Mesendoderm (in vitro differentiated cells): Measurements from ENCODE around the gene FGD5.

Experiments used
- DNase-seq: peaks from one replicate; pipeline ENCODE4 v3.0.0; 2013
- H2AK5ac ChIP-seq: 2 replicates; pipeline ENCODE4 v1.6.1; 2013; ENCODE audit warnings: low read length, inconsistent platforms
- H2BK120ac ChIP-seq: 2 replicates; pipeline ENCODE4 v1.6.1; 2013; ENCODE audit warnings: low read depth, mild to moderate bottlenecking, low read length, moderate library complexity, mixed read lengths
- H2BK15ac ChIP-seq: replicated peaks from 2 replicates; pipeline ENCODE4 v1.6.1; 2013; ENCODE audit warnings: low read depth, mild to moderate bottlenecking, moderate library complexity
- H2BK5ac ChIP-seq: 2 replicates; pipeline ENCODE4 v1.6.1; 2013; ENCODE audit warnings: low read length, inconsistent platforms
- H3K18ac ChIP-seq: 2 replicates; pipeline ENCODE4 v1.6.1; 2013; ENCODE audit warnings: mild to moderate bottlenecking, low read length, mixed read lengths
- H3K23ac ChIP-seq: one replicate; pipeline ENCODE4 v1.6.1; 2013; ENCODE audit warnings: low read length
- H3K27ac ChIP-seq: 2 replicates; pipeline ENCODE4 v1.5.1; 2013; ENCODE audit warnings: low read depth, mild to moderate bottlenecking, inconsistent platforms, low read length, moderate library complexity
- H3K27me3 ChIP-seq: 2 replicates; pipeline ENCODE4 v1.6.1; 2013; ENCODE audit warnings: low read length, control low read depth, mild to moderate bottlenecking, inconsistent platforms; ENCODE audit not compliant: insufficient read depth, poor library complexity
- H3K36me3 ChIP-seq: 2 replicates; pipeline ENCODE4 v1.6.1; 2013; ENCODE audit warnings: low read length, inconsistent platforms; ENCODE audit not compliant: control insufficient read depth, insufficient read depth
- H3K4ac ChIP-seq: one replicate; pipeline ENCODE4 v1.6.1; 2013; ENCODE audit warnings: low read depth, mild to moderate bottlenecking, low read length, moderate library complexity
- H3K4me1 ChIP-seq: 2 replicates; pipeline ENCODE4 v1.6.1; 2013; ENCODE audit warnings: low read depth, low read length, inconsistent platforms; ENCODE audit not compliant: control insufficient read depth
- H3K4me2 ChIP-seq: 2 replicates; pipeline ENCODE4 v1.6.1; 2013; ENCODE audit warnings: low read length
- H3K4me3 ChIP-seq: 2 replicates; pipeline ENCODE4 v1.5.1; 2013; ENCODE audit warnings: mild to moderate bottlenecking, low read length
- H3K56ac ChIP-seq: one replicate; pipeline ENCODE4 v1.6.1; 2013; ENCODE audit warnings: low read length
- H3K79me1 ChIP-seq: 2 replicates; pipeline ENCODE4 v1.6.1; 2013; ENCODE audit warnings: low read length, inconsistent platforms
- H3K79me2 ChIP-seq: 2 replicates; pipeline ENCODE4 v1.6.1; 2013; ENCODE audit warnings: mild to moderate bottlenecking, low read length; ENCODE audit not compliant: control insufficient read depth, insufficient read depth
- H3K9ac ChIP-seq: 2 replicates; pipeline ENCODE4 v1.6.1; 2013; ENCODE audit warnings: low read length, inconsistent platforms
- H4K5ac ChIP-seq: one replicate; pipeline ENCODE4 v1.6.1; 2013; ENCODE audit warnings: low read length
- H4K8ac ChIP-seq: one replicate; pipeline ENCODE4 v1.6.1; 2013; ENCODE audit warnings: low read depth, mild to moderate bottlenecking, control low read depth, low read length, moderate library complexity
- WGBS: extraction: QIAGEN DNeasy Blood & Tissue Kit; methylation state at CpG from one replicate; pipeline ENCODE4 v1.1.7; 2013; ENCODE audit warnings: low lambda C conversion rate, missing lambda C conversion rate; ENCODE audit not compliant: insufficient coverage; ENCODE audit errors: extremely low coverage; 5-methylcytosine and 5-hydroxymethylcytosine counted together

The FGD5 gene

GRCh38 chr3:14905055-14905657 lies 86.4 kb downstream of the FGD5 start:
- H3K23ac ChIP-seq: no peak overlapping the region
- no peaks in the 10 kb centered on the region for H3K27me3 ChIP-seq
- H2BK120ac ChIP-seq: no peak overlapping the region
- DNase-seq: no peak
- H3K79me1 ChIP-seq: no peaks in the 10 kb centered on the region
- no peak overlapping the region for H3K18ac ChIP-seq
- WGBS: no CpG with 5 or more reads among the region's 6 CpGs
- no peak overlapping the region for H4K8ac ChIP-seq
- no peaks in the 10 kb centered on the region for H3K79me2 ChIP-seq
- no peak overlapping the region for H3K56ac ChIP-seq
- no peak overlapping the region for H2BK5ac ChIP-seq
- H3K4me3 ChIP-seq: no peak overlapping the region
- no peak overlapping the region for H4K5ac ChIP-seq
- H3K36me3 ChIP-seq: no peaks in the 10 kb centered on the region
- H3K27ac ChIP-seq: no peak overlapping the region
- no peak overlapping the region for H2BK15ac ChIP-seq
- H2AK5ac ChIP-seq: no peak overlapping the region
- no peaks in the 10 kb centered on the region for H3K4me1 ChIP-seq
- H3K4ac ChIP-seq: no peak overlapping the region
- no peak overlapping the region for H3K4me2 ChIP-seq
- no peak overlapping the region for H3K9ac ChIP-seq

- Histone ChIP-seq H3K4me1 (no peaks in the 10 kb centered on the region), H3K4me3 (no peak overlapping the region), H4K5ac (no peak overlapping the region), H3K27me3 (no peaks in the 10 kb centered on the region), H3K36me3 (no peaks in the 10 kb centered on the region), H3K23ac (no peak overlapping the region), H2BK5ac (no peak overlapping the region), H3K56ac (no peak overlapping the region), H2BK120ac (no peak overlapping the region), H2AK5ac (no peak overlapping the region), H2BK15ac (no peak overlapping the region), H3K4me2 (no peak overlapping the region), H3K79me1 (no peaks in the 10 kb centered on the region), H3K18ac (no peak overlapping the region), H3K79me2 (no peaks in the 10 kb centered on the region), H4K8ac (no peak overlapping the region), H3K9ac (no peak overlapping the region), H3K4ac (no peak overlapping the region), H3K27ac (no peak overlapping the region)
- WGBS: no CpG with 5 or more reads among the region's 11 CpGs
- DNase-seq: no peak
These were observed 87.7 kb downstream of the FGD5 start for GRCh38 chr3:14906355-14906971.

- no CpG with 5 or more reads among the region's 18 CpGs for WGBS
- Histone ChIP-seq H4K5ac (no peak overlapping the region), H3K56ac (no peak overlapping the region), H3K27ac (no peak overlapping the region), H3K18ac (no peak overlapping the region), H3K36me3 (no peaks in the 10 kb centered on the region), H2AK5ac (no peak overlapping the region), H4K8ac (no peak overlapping the region), H3K79me1 (no peaks in the 10 kb centered on the region), H3K79me2 (no peaks in the 10 kb centered on the region), H3K4me1 (no peaks in the 10 kb centered on the region), H3K4me2 (no peak overlapping the region), H3K9ac (no peak overlapping the region), H2BK5ac (no peak overlapping the region), H2BK120ac (no peak overlapping the region), H3K4ac (no peak overlapping the region), H2BK15ac (no peak overlapping the region), H3K4me3 (no peak overlapping the region), H3K27me3 (no peaks in the 10 kb centered on the region), H3K23ac (no peak overlapping the region)
- DNase-seq: no peak
These were observed 88.5 kb downstream of the FGD5 start for GRCh38 chr3:14907043-14907966.

- Histone ChIP-seq H3K4me2 (no peak overlapping the region), H3K18ac (no peak overlapping the region), H3K4me3 (no peak overlapping the region), H4K8ac (no peak overlapping the region), H3K23ac (no peak overlapping the region), H3K4ac (no peak overlapping the region), H3K4me1 (no peaks in the 10 kb centered on the region), H3K79me2 (no peaks in the 10 kb centered on the region), H2BK15ac (no peak overlapping the region), H3K27ac (no peak overlapping the region), H2BK5ac (no peak overlapping the region), H3K56ac (no peak overlapping the region), H3K27me3 (no peaks in the 10 kb centered on the region), H3K9ac (no peak overlapping the region), H3K36me3 (no peaks in the 10 kb centered on the region), H4K5ac (no peak overlapping the region), H2AK5ac (no peak overlapping the region), H2BK120ac (no peak overlapping the region), H3K79me1 (no peaks in the 10 kb centered on the region)
- no peak for DNase-seq
- WGBS: no CpG with 5 or more reads among the region's 5 CpGs
These were observed 90.5 kb downstream of the FGD5 start for GRCh38 chr3:14909250-14909649.

GRCh38 chr3:14911651-14912050 lies 92.9 kb downstream of the FGD5 start:
- Histone ChIP-seq H3K4me3 (no peak overlapping the region), H2BK15ac (no peak overlapping the region), H3K79me2 (no peaks in the 10 kb centered on the region), H2AK5ac (no peak overlapping the region), H3K4ac (no peak overlapping the region), H4K8ac (no peak overlapping the region), H3K27me3 (no peaks in the 10 kb centered on the region), H2BK120ac (no peak overlapping the region), H3K56ac (no peak overlapping the region), H3K36me3 (no peaks in the 10 kb centered on the region), H3K4me1 (no peaks in the 10 kb centered on the region), H3K23ac (no peak overlapping the region), H3K79me1 (no peaks in the 10 kb centered on the region), H3K4me2 (no peak overlapping the region), H3K9ac (no peak overlapping the region), H2BK5ac (no peak overlapping the region), H4K5ac (no peak overlapping the region), H3K27ac (no peak overlapping the region), H3K18ac (no peak overlapping the region)
- no CpG with 5 or more reads among the region's 11 CpGs for WGBS
- no peak for DNase-seq
